ENCODE results near the gene TMEM108.
"Not testable (repeated sequence)": the region's sequence is repeated elsewhere in the genome, so short reads cannot be mapped to it uniquely, and the experiment has no call there.

TMEM108 gene

GRCh38 chr3:133038089-133038730, at the start of gene TMEM108:
TSS of gene TMEM108 (plus strand) at chr3:133038391.
- DNase-seq (ENCODE audit: low read depth in 4 of 4, low spot score in 1 of 4): peak in 1 of 4 experiments; percentile 3

- no peak for DNase-seq (ENCODE audit: low read depth in 4 of 4, low spot score in 1 of 4)
Observed at GRCh38 chr3:132995971-132996370, 42.2 kb upstream of the TMEM108 start.

- no peak for DNase-seq (ENCODE audit: low read depth in 4 of 4, low spot score in 1 of 4)
Observed at GRCh38 chr3:132997404-132998185, 40.6 kb upstream of the TMEM108 start.

- DNase-seq (ENCODE audit: low read depth in 4 of 4, low spot score in 1 of 4): not testable (repeated sequence)
Observed at GRCh38 chr3:133005032-133005431, 33.2 kb upstream of the TMEM108 start.

- DNase-seq (ENCODE audit: low read depth in 4 of 4, low spot score in 1 of 4): no peak
Observed at GRCh38 chr3:133007601-133008000, 30.6 kb upstream of the TMEM108 start.

GRCh38 chr3:133014325-133014724, 23.9 kb upstream of the TMEM108 start:
- DNase-seq (ENCODE audit: low read depth in 4 of 4, low spot score in 1 of 4): no peak

GRCh38 chr3:133015573-133015972, 22.6 kb upstream of the TMEM108 start:
- not testable (repeated sequence) for DNase-seq (ENCODE audit: low read depth in 4 of 4, low spot score in 1 of 4)

- DNase-seq (ENCODE audit: low read depth in 4 of 4, low spot score in 1 of 4): no peak
Observed at GRCh38 chr3:133016838-133017309, 21.3 kb upstream of the TMEM108 start.

GRCh38 chr3:133018921-133019320, 19.3 kb upstream of the TMEM108 start:
- no peak for DNase-seq (ENCODE audit: low read depth in 4 of 4, low spot score in 1 of 4)

GRCh38 chr3:133021206-133021605, 17.0 kb upstream of the TMEM108 start:
- no peak for DNase-seq (ENCODE audit: low read depth in 4 of 4, low spot score in 1 of 4)

GRCh38 chr3:133023362-133023761, 14.8 kb upstream of the TMEM108 start:
- no peak for DNase-seq (ENCODE audit: low read depth in 4 of 4, low spot score in 1 of 4)

GRCh38 chr3:133025546-133025945, 12.6 kb upstream of the TMEM108 start:
- no peak for DNase-seq (ENCODE audit: low read depth in 4 of 4, low spot score in 1 of 4)

GRCh38 chr3:133032301-133032700, 5.9 kb upstream of the TMEM108 start:
- DNase-seq (ENCODE audit: low read depth in 4 of 4, low spot score in 1 of 4): no peak

GRCh38 chr3:133037436-133037835, 755 bp upstream of the TMEM108 start:
- no peak for DNase-seq (ENCODE audit: low read depth in 4 of 4, low spot score in 1 of 4)

- DNase-seq (ENCODE audit: low read depth in 4 of 4, low spot score in 1 of 4): no peak
Observed at GRCh38 chr3:133038731-133039375, 662 bp downstream of the TMEM108 start.

- no peak for DNase-seq (ENCODE audit: low read depth in 4 of 4, low spot score in 1 of 4)
Observed at GRCh38 chr3:133040696-133041523, 2.7 kb downstream of the TMEM108 start.

GRCh38 chr3:133041524-133041829, 3.3 kb downstream of the TMEM108 start:
- no peak for DNase-seq (ENCODE audit: low read depth in 4 of 4, low spot score in 1 of 4)

- no peak for DNase-seq (ENCODE audit: low read depth in 4 of 4, low spot score in 1 of 4)
Observed at GRCh38 chr3:133042778-133043177, 4.6 kb downstream of the TMEM108 start.

- DNase-seq (ENCODE audit: low read depth in 4 of 4, low spot score in 1 of 4): no peak
Observed at GRCh38 chr3:133047980-133048379, 9.8 kb downstream of the TMEM108 start.

- no peak for DNase-seq (ENCODE audit: low read depth in 4 of 4, low spot score in 1 of 4)
Observed at GRCh38 chr3:133049491-133049890, 11.3 kb downstream of the TMEM108 start.

GRCh38 chr3:133050891-133051290, 12.7 kb downstream of the TMEM108 start:
- DNase-seq (ENCODE audit: low read depth in 4 of 4, low spot score in 1 of 4): no peak

All from stimulated activated CD4-positive, alpha-beta T cell treated with anti-CD3 and anti-CD28 coated beads, Interleukin-1b, Interleukin-23, amount 100 ng/mL, for 24 hours (primary cell).